GM12801 (cell line): ENCODE results near the gene BIN2.

Source experiments
- CTCF ChIP-seq: IDR thresholded peaks from one replicate; pipeline ENCODE4 v1.5.1; 2011; ENCODE audit warnings: control low read depth; ENCODE audit not compliant: insufficient read length; ENCODE audit errors: extremely low read depth

The BIN2 gene

DNA sequence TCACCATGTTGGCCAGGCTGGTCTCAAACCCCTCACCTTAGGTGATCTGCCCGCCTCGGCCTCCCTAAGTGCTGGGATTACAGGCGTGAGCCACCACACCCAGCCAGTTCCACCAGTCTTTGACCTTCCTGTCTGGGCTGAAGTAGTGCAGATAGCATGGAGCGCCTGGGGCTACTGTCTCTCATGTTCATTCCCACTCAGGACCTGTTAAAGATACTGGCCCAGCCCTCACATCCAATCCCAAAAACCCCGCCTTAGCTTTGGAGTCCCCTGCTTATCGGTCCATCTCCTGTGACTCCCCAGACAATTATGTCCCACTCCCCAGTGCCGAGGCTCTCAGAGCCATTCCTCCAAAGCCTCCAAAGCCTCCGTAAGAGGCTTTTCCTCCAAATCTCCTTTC is 34.5 kb upstream of the BIN2 start:
- no peak for TF ChIP-seq CTCF

- TF ChIP-seq CTCF: no peak
These were observed 33.5 kb upstream of the BIN2 start for GRCh38 chr12:51357374-51358047.

DNA sequence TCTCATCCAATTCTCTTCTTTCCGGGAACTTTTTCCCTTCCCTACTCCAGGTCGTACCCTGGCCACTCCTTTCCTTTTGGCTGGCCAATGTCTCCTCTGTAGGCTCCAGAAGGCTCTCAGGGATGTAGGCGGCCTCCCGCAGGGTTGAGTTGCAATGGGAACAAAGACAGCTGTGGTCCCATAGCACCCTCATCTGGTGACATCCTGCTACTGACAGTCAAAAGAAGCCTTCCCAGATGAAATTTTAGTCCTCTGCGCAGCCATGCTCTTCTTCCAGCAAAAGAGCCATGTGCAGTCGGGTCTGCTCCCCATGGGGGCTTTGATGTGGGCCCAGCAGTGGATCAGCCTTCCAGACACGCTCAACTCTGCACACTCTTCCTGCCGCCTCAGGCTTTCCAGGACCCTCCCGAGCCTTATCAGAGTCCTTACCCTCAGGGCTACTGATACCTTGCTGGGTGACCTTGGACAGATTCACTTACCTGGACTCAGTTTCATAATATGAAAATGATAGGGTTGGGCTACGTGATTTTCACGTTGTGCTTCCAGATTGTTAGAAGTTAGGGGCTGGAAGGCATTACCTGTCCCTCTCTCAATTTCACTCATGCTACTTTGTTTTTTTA is 28.0 kb upstream of the BIN2 start:
- no peak for TF ChIP-seq CTCF

- TF ChIP-seq CTCF: no peak
These were observed 25.1 kb upstream of the BIN2 start for GRCh38 chr12:51349026-51349425.

DNA sequence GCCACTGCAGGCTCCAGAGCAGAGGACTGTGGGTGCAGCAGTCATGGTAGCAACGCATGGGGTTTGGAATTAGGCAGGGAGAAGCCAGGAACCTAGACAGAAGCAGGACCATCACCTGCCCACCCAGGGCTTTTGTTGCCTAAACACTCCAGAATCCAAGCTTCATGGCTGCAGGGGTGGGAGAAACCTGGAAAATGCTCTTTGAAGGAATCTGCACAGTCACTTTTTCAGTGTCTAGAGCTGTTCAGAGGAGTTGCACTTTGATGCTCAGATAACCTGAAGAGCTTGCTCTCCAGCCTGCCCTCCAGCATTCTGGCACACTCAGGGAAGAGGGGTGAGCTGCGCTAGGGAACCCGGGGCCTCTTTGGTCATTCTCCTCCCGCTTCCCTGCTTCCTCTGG is 24.1 kb upstream of the BIN2 start:
- no peak for TF ChIP-seq CTCF

DNA sequence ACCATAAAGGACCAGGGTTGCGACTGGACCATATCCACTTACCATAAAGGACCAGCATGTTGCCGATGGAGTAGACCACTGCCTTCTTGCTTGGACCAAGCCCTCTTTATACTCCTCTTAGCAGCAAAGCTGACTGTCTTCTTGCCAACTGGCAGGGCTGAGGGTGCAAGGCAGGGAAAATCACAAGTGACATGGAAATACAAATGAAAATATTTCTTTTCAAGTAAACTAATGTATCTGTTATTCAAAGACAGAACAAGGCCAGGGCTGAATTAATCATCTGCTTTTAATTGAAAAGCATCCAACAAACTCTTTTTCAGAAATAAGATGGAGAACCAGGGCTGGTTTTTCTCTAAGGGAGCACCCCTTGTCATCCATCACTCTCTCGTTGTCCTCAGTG is 22.6 kb upstream of the BIN2 start, which contains the start of gene CELA1:
CELA1 (minus strand) TSS at position 99 of the 400 bp plus-strand sequence; CDS start at position 58, 41 bp downstream.
- no peak for TF ChIP-seq CTCF

DNA sequence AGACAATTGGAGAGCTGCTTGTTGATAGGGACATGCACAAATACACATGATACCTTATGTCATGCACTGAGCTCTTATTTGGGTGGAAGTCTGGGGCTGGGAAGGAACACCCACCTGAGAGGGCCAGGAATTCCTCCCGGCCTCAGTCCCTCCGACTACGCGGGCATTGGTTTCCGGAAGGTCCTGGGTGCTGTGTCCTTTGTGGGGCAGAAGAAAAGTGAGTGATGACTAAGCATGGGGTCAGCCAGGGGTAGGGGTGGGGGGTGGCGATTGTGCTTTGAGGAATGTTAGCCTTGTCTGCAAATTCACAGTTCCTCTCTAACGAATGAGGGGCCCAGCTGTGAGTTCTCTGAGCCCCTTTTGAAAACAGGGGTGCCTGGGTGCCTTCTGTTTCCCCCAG is 21.7 kb upstream of the BIN2 start:
- TF ChIP-seq CTCF: no peak
